H1 (cell line): ENCODE data around the gene TSN. TPM values are rescaled to one million over a fixed set of nuclear protein-coding genes. Genes with fewer than 3 reads are reported as not detected.

Source experiments
- CTCF ChIA-PET: fragments of 300-600 bp; sonication (Branson Sonifier 250); formaldehyde crosslinking; loops from one replicate; lab custom pipeline; 2021; ENCODE audit not compliant: partially characterized antibody; lab: Charles Lee
- POLR2A ChIA-PET: fragments of 300-600 bp; sonication (Branson Sonifier 250); formaldehyde crosslinking; loops from one replicate; lab custom pipeline; 2021; ENCODE audit warnings: inconsistent platforms; ENCODE audit not compliant: partially characterized antibody; lab: Charles Lee
- DNase-seq, 2 experiments: peaks; one replicate each; pipeline versions ENCODE4 v3.0.0 to v3.0.0-alpha.2; 2010 to 2022; ENCODE audit warnings: low spot score in 2 of 2, low read depth in 1 of 2, mixed read lengths in 1 of 2
- FAIRE-seq: peaks from 2 replicates; lab custom pipeline; 2011; peaks lifted over from hg19 to GRCh38; lab: Jason Lieb, UNC
- H2AFZ ChIP-seq: 2 replicates; pipeline ENCODE4 v1.8.1; 2012; ENCODE audit warnings: low read length, inconsistent platforms
- H2AK5ac ChIP-seq: 2 replicates; pipeline ENCODE4 v1.6.1; 2013; ENCODE audit warnings: low read depth, low read length
- H2BK120ac ChIP-seq: replicated peaks from 2 replicates; pipeline ENCODE3; 2013; ENCODE audit warnings: low read depth, low read length, inconsistent platforms
- H2BK12ac ChIP-seq: 2 replicates; pipeline ENCODE4 v1.6.1; 2013; ENCODE audit warnings: low read depth, low read length
- H2BK15ac ChIP-seq: 2 replicates; pipeline ENCODE4 v1.6.1; 2013; ENCODE audit warnings: low read length
- H2BK20ac ChIP-seq: 2 replicates; pipeline ENCODE4 v1.6.1; 2013; ENCODE audit warnings: low read length
- H2BK5ac ChIP-seq: 2 replicates; pipeline ENCODE4 v1.6.1; 2013; ENCODE audit warnings: low read depth, low read length
- H3K14ac ChIP-seq: 2 replicates; pipeline ENCODE4 v1.6.1; 2013; ENCODE audit warnings: inconsistent platforms; ENCODE audit not compliant: insufficient read length
- H3K18ac ChIP-seq: 2 replicates; pipeline ENCODE4 v1.6.1; 2013; ENCODE audit warnings: low read length; ENCODE audit errors: extremely low read depth
- H3K23ac ChIP-seq: 2 replicates; pipeline ENCODE4 v1.6.1; 2013; ENCODE audit warnings: inconsistent platforms; ENCODE audit not compliant: insufficient read length
- H3K23me2 ChIP-seq: 2 replicates; pipeline ENCODE4 v1.6.1; 2013; ENCODE audit warnings: low read depth, low read length
- H3K27ac ChIP-seq: 2 replicates; pipeline ENCODE4 v1.6.1; 2011; ENCODE audit warnings: low read depth, low read length, inconsistent platforms
- H3K27me3 ChIP-seq, 4 experiments: replicated peaks in 1 of 4; 1 replicate in 1 of 4; 2 replicates in 3 of 4; pipeline versions ENCODE4 v1.6.1 to v1.8.1; 2011 to 2013; ENCODE audit warnings: low read length in 3 of 4, mild to moderate bottlenecking in 3 of 4, inconsistent platforms in 2 of 4, mixed read lengths in 2 of 4, moderate library complexity in 1 of 4; ENCODE audit not compliant: control insufficient read depth in 3 of 4, insufficient read depth in 3 of 4; ENCODE audit errors: extremely low read depth in 1 of 4
- H3K36me3 ChIP-seq, 4 experiments: 2 replicates each; pipeline versions ENCODE4 v1.6.1 to v1.8.1; 2011 to 2013; ENCODE audit warnings: mild to moderate bottlenecking in 4 of 4, low read length in 3 of 4, moderate library complexity in 2 of 4, control low read depth in 1 of 4, inconsistent platforms in 1 of 4; ENCODE audit not compliant: insufficient read depth in 4 of 4, control insufficient read depth in 2 of 4
- H3K4ac ChIP-seq: replicated peaks from 2 replicates; pipeline ENCODE3; 2013; ENCODE audit warnings: low read length, low read depth, mixed read lengths, inconsistent platforms; ENCODE audit not compliant: insufficient read length
- H3K4me1 ChIP-seq, 4 experiments: replicated peaks in 1 of 4; 1 replicate in 1 of 4; 2 replicates in 3 of 4; pipeline versions ENCODE4 v1.6.1 to v1.8.1; 2011 to 2013; ENCODE audit warnings: low read length in 3 of 4, inconsistent platforms in 2 of 4, mixed read lengths in 1 of 4; ENCODE audit not compliant: insufficient read depth in 4 of 4, control insufficient read depth in 3 of 4
- H3K4me2 ChIP-seq, 2 experiments: 2 replicates each; pipeline versions ENCODE4 v1.6.1 to v1.8.1; 2011 to 2013; ENCODE audit warnings: low read depth in 2 of 2, low read length in 2 of 2, control low read depth in 1 of 2, inconsistent platforms in 1 of 2, mild to moderate bottlenecking in 1 of 2; ENCODE audit not compliant: insufficient read depth in 1 of 2
- H3K4me3 ChIP-seq, 4 experiments: fragments of 200-600, 300-600 bp in 1 of 4; sonication (generic), shearing (Covaris generic), sonication (Bioruptor Twin) in 1 of 4; 2 replicates each; pipeline versions ENCODE4 v1.5.1 to v1.8.1; 2011 to 2016; ENCODE audit warnings: low read length in 4 of 4, low read depth in 3 of 4, control low read depth in 2 of 4, inconsistent platforms in 2 of 4, mild to moderate bottlenecking in 2 of 4, mixed read lengths in 1 of 4, moderate library complexity in 1 of 4; ENCODE audit not compliant: insufficient read depth in 2 of 4; ENCODE audit errors: extremely low read depth in 1 of 4
- H3K56ac ChIP-seq: replicated peaks from 2 replicates; pipeline ENCODE3; 2013; ENCODE audit warnings: low read depth, mild to moderate bottlenecking, mixed read lengths, low read length, inconsistent platforms; ENCODE audit not compliant: insufficient read length
- H3K79me1 ChIP-seq: 2 replicates; pipeline ENCODE4 v1.6.1; 2013; ENCODE audit warnings: low read depth, low read length, control low read depth
- H3K79me2 ChIP-seq, 2 experiments: 2 replicates each; pipeline versions ENCODE4 v1.6.1 to v1.8.1; 2012 to 2013; ENCODE audit warnings: low read length in 2 of 2, mild to moderate bottlenecking in 2 of 2, inconsistent platforms in 1 of 2; ENCODE audit not compliant: insufficient read depth in 2 of 2, control insufficient read depth in 1 of 2
- H3K9ac ChIP-seq, 4 experiments: replicated peaks in 1 of 4; 1 replicate in 1 of 4; 2 replicates in 3 of 4; pipeline versions ENCODE4 v1.6.1 to v1.8.1; 2011 to 2013; ENCODE audit warnings: low read depth in 3 of 4, low read length in 3 of 4, control low read depth in 2 of 4, mild to moderate bottlenecking in 2 of 4, moderate library complexity in 2 of 4, inconsistent platforms in 1 of 4; ENCODE audit errors: extremely low read depth in 1 of 4
- H3K9me3 ChIP-seq, 2 experiments: 2 replicates each; pipeline versions ENCODE4 v1.6.1 to v1.8.1; 2012 to 2013; ENCODE audit warnings: mild to moderate bottlenecking in 2 of 2, moderate library complexity in 2 of 2, control low read depth in 1 of 2, inconsistent platforms in 1 of 2, low read depth in 1 of 2, low read length in 1 of 2, mixed read lengths in 1 of 2; ENCODE audit not compliant: insufficient read depth in 2 of 2
- H4K20me1 ChIP-seq, 2 experiments: replicated peaks in 1 of 2; 2 replicates each; pipeline versions ENCODE3 to v1.8.1; 2011 to 2013; ENCODE audit warnings: inconsistent platforms in 2 of 2, low read length in 2 of 2, mild to moderate bottlenecking in 1 of 2; ENCODE audit not compliant: insufficient read depth in 2 of 2, control insufficient read depth in 1 of 2
- H4K5ac ChIP-seq: 2 replicates; pipeline ENCODE4 v1.6.1; 2013; ENCODE audit warnings: low read length, low read depth, mixed read lengths, inconsistent platforms; ENCODE audit not compliant: insufficient read length
- H4K8ac ChIP-seq: 2 replicates; pipeline ENCODE4 v1.8.0; 2013; ENCODE audit warnings: mild to moderate bottlenecking, moderate library complexity, low read length, inconsistent platforms; ENCODE audit not compliant: insufficient read depth; ENCODE audit errors: extremely low read depth
- H4K91ac ChIP-seq: replicated peaks from 2 replicates; pipeline ENCODE3; 2013; ENCODE audit warnings: low read length, mixed read lengths, inconsistent platforms; ENCODE audit not compliant: insufficient read length
- ASH2L ChIP-seq: fragments of 200-600, 300-600 bp; sonication (generic); IDR thresholded peaks from one replicate; pipeline ENCODE4 v1.7.1; 2017; ENCODE audit warnings: low read length
- CTCF ChIP-seq, 3 experiments: IDR thresholded peaks; 1 replicate in 2 of 3; 2 replicates in 1 of 3; pipeline versions ENCODE4 v1.5.1 to v1.6.1; 2011; ENCODE audit warnings: low read length in 3 of 3, mild to moderate bottlenecking in 3 of 3, inconsistent platforms in 2 of 3, low read depth in 1 of 3, moderate library complexity in 1 of 3; ENCODE audit not compliant: insufficient read depth in 1 of 3; ENCODE audit errors: control extremely low read depth in 1 of 3
- E2F6 ChIP-seq: IDR thresholded peaks from 2 replicates; pipeline ENCODE4 v1.6.1; 2012; ENCODE audit warnings: inconsistent platforms
- GABPA ChIP-seq: IDR thresholded peaks from 2 replicates; pipeline ENCODE4 v1.6.1; 2011; ENCODE audit warnings: mild to moderate bottlenecking, low read length, moderate library complexity, borderline replicate concordance; ENCODE audit not compliant: insufficient read depth
- POU5F1 ChIP-seq: IDR thresholded peaks from 2 replicates; pipeline ENCODE4 v1.6.1; 2011; ENCODE audit warnings: low read depth, mild to moderate bottlenecking, low read length, moderate library complexity
- RNF2 ChIP-seq: fragments of 200-900, 300-1000 bp; sonication (generic); IDR thresholded peaks from 2 replicates; pipeline ENCODE4 v1.7.1; 2016; ENCODE audit warnings: borderline replicate concordance, low read depth, mild to moderate bottlenecking, antibody characterized with exemption, low read length; ENCODE audit not compliant: poor library complexity, severe bottlenecking; ENCODE audit errors: missing control alignments
- SIX5 ChIP-seq: IDR thresholded peaks from 2 replicates; pipeline ENCODE4 v1.6.1; 2011; ENCODE audit warnings: mild to moderate bottlenecking, low read depth, low read length
- WGBS, 2 experiments: shearing (Covaris generic) in 1 of 2; methylation state at CpG; one replicate each; pipeline versions ENCODE4 v1.1.6 to v1.1.7; 2013 to 2015; ENCODE audit warnings: low lambda C conversion rate in 2 of 2, mixed read lengths in 2 of 2, inconsistent platforms in 1 of 2, low coverage in 1 of 2, missing lambda C conversion rate in 1 of 2; ENCODE audit not compliant: insufficient replicate concordance in 2 of 2, insufficient coverage in 1 of 2, insufficient read length in 1 of 2; ENCODE audit errors: extremely low coverage in 1 of 2, missing lambda C conversion rate in 1 of 2; 5-methylcytosine and 5-hydroxymethylcytosine counted together
- polyA plus RNA-seq, 7 experiments: library from polyadenylated mRNA; depleted of rRNA in 3 of 7; stranded (reverse) in 5 of 7; unstranded in 2 of 7; fragments of >200 nt in 5 of 7; fragments of 200-250 nt in 2 of 7; gene quantifications; 1 replicate in 5 of 7; 2 replicates in 1 of 7; 4 replicates in 1 of 7; pipeline versions ENCODE4 v1.2.1 to v1.2.3, GENCODE V29; 2011 to 2013; ENCODE audit warnings: missing spikeins in 2 of 7, mixed read lengths in 2 of 7
- total RNA-seq: library from RNA; stranded (reverse); fragmentation: NEBNext Ultra II Directional; extraction: Animal tissue kit (Norgen Biotek cat#: 25700); gene quantifications from 2 replicates; pipeline ENCODE4 v1.2.1, GENCODE V29; 2021

Gene TSN
- total and polyA plus RNA-seq, 2 of the 8 experiments (the other 6 are each of a cell fraction or from before 2014, with no cell fraction given), result 44.4 to 96.1 TPM

GRCh38 chr2:121707344-121707919 is 48.0 kb upstream of the TSN start:
- no peak for TF ChIP-seq ASH2L
- no peak for TF ChIP-seq RNF2
- no peak for TF ChIP-seq GABPA
- no peak for TF ChIP-seq POU5F1
- no peak for TF ChIP-seq CTCF (IDR thresholded peaks at IDR 0.05; ENCODE audit: control extremely low read depth in 1 of 3, insufficient read depth in 1 of 3, low read depth in 1 of 3, low read length in 3 of 3)
- TF ChIP-seq SIX5, result no peak
- no peak for TF ChIP-seq E2F6
- Histone ChIP-seq H3K4me1 (peaks cover 0 to 6% (median 0%) of the 10 kb centered on the region in 4 experiments; a peak in 2 of 7 replicates), H3K23ac (no peak overlapping the region), H2BK120ac (no peak overlapping the region), H3K27me3 (no peaks in the 10 kb centered on the region), H3K9me3 (no peaks in the 10 kb centered on the region), H3K79me2 (no peaks in the 10 kb centered on the region), H3K56ac (no peak overlapping the region), H2BK5ac (no peak overlapping the region), H2AFZ (no peak overlapping the region), H3K4me2 (no peak overlapping the region), H4K8ac (no peak overlapping the region), H3K36me3 (no peaks in the 10 kb centered on the region), H3K79me1 (no peaks in the 10 kb centered on the region), H2BK12ac (no peak overlapping the region), H4K20me1 (no peaks in the 10 kb centered on the region), H3K9ac (no peak overlapping the region; a peak in 1 of 7 replicates), H3K4ac (no peak overlapping the region), H3K18ac (no peak overlapping the region), H2BK20ac (no peak overlapping the region), H2BK15ac (no peak overlapping the region), H3K4me3 (no peak overlapping the region), H4K5ac (no peak overlapping the region), H3K27ac (no peak overlapping the region), H3K23me2 (no peaks in the 10 kb centered on the region), H3K14ac (no peak overlapping the region), H2AK5ac (no peak overlapping the region; the same call in 1 of the 2 replicates), H4K91ac (no peak overlapping the region)
- FAIRE-seq (no peak), DNase-seq (no peak)
- WGBS, 2 experiments, result 80% methylated on average over 9 of the region's 9 CpGs; no CpG with 5 or more reads in 1 of the 2 experiments
- ChIA-PET CTCF (interaction anchor here (1.0 to 1.1 kb wide), 2 partner anchors 10 to 11 kb away, joined by 4 to 6 read pairs; no protein-coding TSS in a partner anchor), POLR2A (interaction anchor here (1.4 kb wide), 1 partner anchor 58 kb away, joined by 3 read pairs; the partner anchor contains the start of gene CLASP1)
